ENCODE results near the gene GRIA2.

The GRIA2 gene

GRCh38 chr4:157280673-157281072 lies 60.1 kb downstream of the GRIA2 start:
- H3K4me3 ChIP-seq (ENCODE audit: low read depth, low read length): no peak overlapping the region
- no peak for DNase-seq (ENCODE audit: low read depth)
- no peak for TF ChIP-seq CTCF (IDR thresholded peaks at IDR 0.05; ENCODE audit: insufficient read depth, low read depth, low read length, missing control alignments)

- no peak for TF ChIP-seq CTCF (IDR thresholded peaks at IDR 0.05; ENCODE audit: insufficient read depth, low read depth, low read length, missing control alignments)
- H3K4me3 ChIP-seq (ENCODE audit: low read depth, low read length): no peak overlapping the region
- no peak for DNase-seq (ENCODE audit: low read depth)
Measured at GRCh38 chr4:157282019-157282418, 61.5 kb downstream of the GRIA2 start.

DNA sequence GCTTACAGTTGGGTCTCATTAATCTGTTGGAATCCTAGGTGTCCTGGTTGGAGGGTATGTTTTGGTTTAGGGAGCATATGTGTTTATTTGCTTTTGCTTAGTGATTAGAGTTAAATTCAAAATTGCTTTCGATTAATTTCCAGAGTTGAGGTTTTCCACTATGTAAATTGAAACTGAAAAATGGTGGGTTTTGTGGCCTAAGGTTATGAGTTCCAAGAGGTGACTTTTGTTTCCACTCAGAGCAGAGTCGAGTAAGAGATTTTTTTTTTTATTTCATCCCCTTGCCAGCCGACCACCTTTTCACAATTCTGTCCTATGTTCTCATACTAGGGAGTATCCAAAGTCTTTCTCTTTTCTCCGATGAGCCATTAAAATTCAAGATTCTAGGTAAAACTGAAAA lies 66.9 kb downstream of the GRIA2 start:
- no peak overlapping the region for H3K4me3 ChIP-seq (ENCODE audit: low read depth, low read length)
- TF ChIP-seq CTCF (IDR thresholded peaks at IDR 0.05; ENCODE audit: insufficient read depth, low read depth, low read length, missing control alignments): no peak

GRCh38 chr4:157290622-157291021 lies 70.1 kb downstream of the GRIA2 start:
- no peak for TF ChIP-seq CTCF (IDR thresholded peaks at IDR 0.05; ENCODE audit: insufficient read depth, low read depth, low read length, missing control alignments)
- DNase-seq (ENCODE audit: low read depth): no peak
- no peak overlapping the region for H3K4me3 ChIP-seq (ENCODE audit: low read depth, low read length)

More for the DNA sequence above, 66.9 kb downstream of the GRIA2 start:
- DNase-seq (ENCODE audit: low read depth): no peak

GRCh38 chr4:157291071-157291470 lies 70.5 kb downstream of the GRIA2 start:
- no peak overlapping the region for H3K4me3 ChIP-seq (ENCODE audit: low read depth, low read length)
- no peak for DNase-seq (ENCODE audit: low read depth)
- no peak for TF ChIP-seq CTCF (IDR thresholded peaks at IDR 0.05; ENCODE audit: insufficient read depth, low read depth, low read length, missing control alignments)

GRCh38 chr4:157293673-157294072 lies 73.1 kb downstream of the GRIA2 start:
- no peak for DNase-seq (ENCODE audit: low read depth)
- no peak for TF ChIP-seq CTCF (IDR thresholded peaks at IDR 0.05; ENCODE audit: insufficient read depth, low read depth, low read length, missing control alignments)

DNA sequence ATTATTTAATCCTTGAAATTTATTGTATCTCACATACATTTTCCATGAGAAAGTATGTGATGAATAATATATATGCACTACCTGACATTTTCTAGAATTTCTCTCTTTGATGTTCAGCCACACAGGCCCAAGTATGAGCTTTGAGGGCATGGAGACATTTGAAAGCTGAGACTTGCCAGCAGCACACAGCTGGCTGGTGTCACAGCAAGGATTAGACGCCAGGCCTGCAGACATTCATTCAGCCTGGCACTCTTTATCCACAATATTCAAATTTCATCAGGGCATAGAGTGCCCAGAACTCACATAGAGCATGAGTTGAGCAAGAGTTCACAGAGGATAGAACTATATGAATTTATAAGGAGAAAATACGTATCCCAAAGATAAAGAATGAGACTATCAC lies 74.0 kb downstream of the GRIA2 start:
- no peak for TF ChIP-seq CTCF (IDR thresholded peaks at IDR 0.05; ENCODE audit: insufficient read depth, low read depth, low read length, missing control alignments)
- no peak for DNase-seq (ENCODE audit: low read depth)
- H3K4me3 ChIP-seq (ENCODE audit: low read depth, low read length): no peak overlapping the region

More at GRCh38 chr4:157293673-157294072, 73.1 kb downstream of the GRIA2 start:
- no peak overlapping the region for H3K4me3 ChIP-seq (ENCODE audit: low read depth, low read length)
